Hematopoietic multipotent progenitor cell treated with erythropoietin and hydrocortisone succinate and interleukin-3 and kit ligand, for 4 days (in vitro differentiated cells): ENCODE results near the gene TSC2.

ENCODE experiments used
- DNase-seq: peaks from one replicate; pipeline ENCODE4 v3.0.0-alpha.2; 2015

TSC2 gene

GRCh38 chr16:2071454-2072202 lies 23.8 kb downstream of the TSC2 start:
- no peak for DNase-seq

DNA sequence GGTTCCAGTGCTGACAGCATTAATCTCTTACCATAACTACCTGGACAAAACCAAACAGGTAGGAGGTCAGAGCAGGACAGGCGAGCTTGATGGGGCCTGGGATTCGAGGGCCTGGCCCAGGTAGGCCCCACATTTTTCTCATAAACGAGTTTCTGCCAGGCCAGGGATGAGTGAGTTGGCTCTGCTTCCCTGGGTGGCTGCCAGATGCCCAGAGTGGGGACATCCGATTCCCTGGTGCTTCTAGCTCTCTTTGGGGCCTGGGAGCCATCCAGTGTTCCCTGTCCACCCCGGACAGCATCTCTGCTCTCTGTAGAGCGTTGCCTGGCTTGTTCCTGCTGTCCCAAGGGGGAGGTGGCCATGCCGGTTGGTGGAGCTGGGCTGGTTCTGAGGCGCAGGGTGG lies 25.1 kb downstream of the TSC2 start:
- no peak for DNase-seq

DNA sequence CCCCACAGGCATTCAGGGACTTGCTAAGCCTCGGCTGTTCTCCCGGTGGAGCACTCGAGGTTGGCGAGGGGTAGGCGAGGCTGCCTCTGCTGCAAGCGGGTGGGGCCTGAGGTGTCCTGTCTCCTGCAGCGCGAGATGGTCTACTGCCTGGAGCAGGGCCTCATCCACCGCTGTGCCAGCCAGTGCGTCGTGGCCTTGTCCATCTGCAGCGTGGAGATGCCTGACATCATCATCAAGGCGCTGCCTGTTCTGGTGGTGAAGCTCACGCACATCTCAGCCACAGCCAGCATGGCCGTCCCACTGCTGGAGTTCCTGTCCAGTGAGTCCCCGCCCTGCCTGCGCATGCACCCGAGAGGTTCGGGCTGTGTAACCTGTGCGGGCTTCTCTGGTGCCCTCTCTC lies 26.3 kb downstream of the TSC2 start:
- DNase-seq: no peak

DNA sequence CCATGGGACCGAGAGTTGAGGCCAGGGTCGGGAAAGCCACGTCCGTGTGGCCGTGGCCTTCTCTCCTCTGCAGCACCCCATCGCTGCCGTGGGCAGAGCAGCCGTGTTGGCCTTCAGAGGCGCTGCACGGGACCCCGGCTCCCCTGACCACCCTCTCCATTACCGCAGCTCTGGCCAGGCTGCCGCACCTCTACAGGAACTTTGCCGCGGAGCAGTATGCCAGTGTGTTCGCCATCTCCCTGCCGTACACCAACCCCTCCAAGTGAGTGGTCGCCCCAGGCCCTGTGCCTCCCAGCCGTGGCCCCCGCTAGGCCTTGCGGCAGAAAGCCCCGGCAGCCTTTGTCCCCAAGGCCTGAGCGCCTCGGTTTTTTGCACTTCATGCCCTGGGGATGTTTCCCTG lies 27.8 kb downstream of the TSC2 start:
- DNase-seq: no peak

DNA sequence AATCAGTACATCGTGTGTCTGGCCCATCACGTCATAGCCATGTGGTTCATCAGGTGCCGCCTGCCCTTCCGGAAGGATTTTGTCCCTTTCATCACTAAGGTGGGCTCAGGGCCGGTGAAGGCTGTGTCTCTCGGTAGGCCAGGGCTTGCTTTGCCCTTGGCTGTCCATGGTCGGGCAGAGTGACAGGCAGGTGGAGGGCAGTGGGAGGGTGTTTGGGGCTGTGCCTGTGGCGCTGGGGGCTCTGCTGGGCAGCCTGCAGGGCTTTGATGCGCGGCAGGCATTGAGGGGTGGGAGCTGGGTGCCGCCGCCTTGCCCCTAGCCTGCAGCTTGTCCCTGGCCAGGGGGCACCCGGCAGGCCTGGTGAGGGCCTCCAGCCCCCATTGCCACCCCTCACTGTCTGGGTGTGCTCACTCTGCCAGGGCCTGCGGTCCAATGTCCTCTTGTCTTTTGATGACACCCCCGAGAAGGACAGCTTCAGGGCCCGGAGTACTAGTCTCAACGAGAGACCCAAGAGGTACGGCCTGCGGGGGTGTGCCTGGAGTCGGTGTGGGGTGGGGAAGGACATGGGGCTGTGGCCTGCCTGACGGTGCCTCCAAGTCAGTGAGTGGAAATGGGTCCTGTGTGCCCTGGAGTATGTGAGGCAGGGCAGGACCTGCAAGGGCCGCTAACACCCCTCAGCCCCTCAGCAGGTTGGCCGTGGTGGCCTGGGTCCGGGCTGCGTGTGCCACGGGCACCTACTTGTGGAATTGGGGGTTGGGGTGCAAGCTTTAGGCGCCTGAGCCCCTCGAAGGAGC lies 28.5 kb downstream of the TSC2 start:
- DNase-seq: no peak

GRCh38 chr16:2077016-2077415 lies 29.2 kb downstream of the TSC2 start:
- DNase-seq: no peak

GRCh38 chr16:2077696-2078095 lies 29.9 kb downstream of the TSC2 start:
- no peak for DNase-seq

DNA sequence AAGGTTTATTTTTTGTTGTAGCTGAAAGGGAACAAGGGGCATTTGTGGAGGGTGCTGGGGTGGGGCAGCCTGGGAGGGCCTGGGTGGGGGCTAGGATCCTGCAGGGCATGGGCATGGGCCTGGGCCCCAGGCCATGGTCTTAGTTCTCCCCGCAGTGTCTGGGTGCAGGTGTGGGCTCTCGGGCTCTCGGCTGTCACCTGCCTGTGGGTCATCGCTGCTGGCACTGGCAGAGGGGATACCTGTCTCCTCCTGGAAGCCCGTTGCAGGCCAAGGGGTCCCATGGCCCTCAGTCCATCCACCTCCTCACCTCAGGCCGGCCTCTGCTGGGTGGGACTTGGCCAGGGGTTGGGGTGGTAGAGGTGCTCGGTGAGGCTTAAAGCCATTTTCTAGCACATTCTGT lies 30.3 kb downstream of the TSC2 start:
- DNase-seq: no peak

DNA sequence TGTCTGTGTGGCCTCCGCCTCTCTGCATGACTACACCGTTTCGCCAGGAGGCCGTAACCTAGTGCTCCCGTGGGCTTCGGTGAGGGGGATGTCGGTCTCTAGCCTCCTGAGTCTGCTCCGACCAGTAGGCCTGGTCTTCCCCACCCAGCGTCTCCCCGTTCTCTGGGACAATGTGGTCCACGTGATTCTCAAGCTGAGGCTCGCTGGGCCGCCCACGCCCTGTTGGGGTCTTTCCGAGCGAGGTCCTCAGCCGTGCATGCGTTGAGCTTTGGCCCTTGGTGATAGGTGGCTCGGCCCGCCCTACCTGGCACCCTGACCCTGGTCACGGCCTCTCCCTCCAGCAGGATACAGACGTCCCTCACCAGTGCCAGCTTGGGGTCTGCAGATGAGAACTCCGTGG lies 30.9 kb downstream of the TSC2 start:
- DNase-seq: no peak

DNA sequence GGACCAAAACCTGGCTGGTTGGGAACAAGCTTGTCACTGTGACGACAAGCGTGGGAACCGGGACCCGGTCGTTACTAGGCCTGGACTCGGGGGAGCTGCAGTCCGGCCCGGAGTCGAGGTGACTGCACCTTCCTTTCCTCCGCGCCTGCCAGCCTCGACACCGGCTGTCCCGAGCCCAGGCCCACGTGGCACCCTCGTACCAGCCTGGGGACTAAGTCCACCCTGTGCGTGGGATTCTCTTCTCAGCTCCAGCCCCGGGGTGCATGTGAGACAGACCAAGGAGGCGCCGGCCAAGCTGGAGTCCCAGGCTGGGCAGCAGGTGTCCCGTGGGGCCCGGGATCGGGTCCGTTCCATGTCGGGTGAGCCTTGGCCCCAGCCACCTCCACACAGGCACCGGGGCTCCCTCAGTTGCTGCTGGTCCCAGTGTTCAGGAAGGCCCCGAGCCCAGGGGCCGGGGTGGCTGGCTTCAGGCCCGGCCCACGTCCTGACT lies 31.6 kb downstream of the TSC2 start:
- no peak for DNase-seq

- no peak for DNase-seq
Observed at GRCh38 chr16:2079991-2080390, 32.2 kb downstream of the TSC2 start.

DNA sequence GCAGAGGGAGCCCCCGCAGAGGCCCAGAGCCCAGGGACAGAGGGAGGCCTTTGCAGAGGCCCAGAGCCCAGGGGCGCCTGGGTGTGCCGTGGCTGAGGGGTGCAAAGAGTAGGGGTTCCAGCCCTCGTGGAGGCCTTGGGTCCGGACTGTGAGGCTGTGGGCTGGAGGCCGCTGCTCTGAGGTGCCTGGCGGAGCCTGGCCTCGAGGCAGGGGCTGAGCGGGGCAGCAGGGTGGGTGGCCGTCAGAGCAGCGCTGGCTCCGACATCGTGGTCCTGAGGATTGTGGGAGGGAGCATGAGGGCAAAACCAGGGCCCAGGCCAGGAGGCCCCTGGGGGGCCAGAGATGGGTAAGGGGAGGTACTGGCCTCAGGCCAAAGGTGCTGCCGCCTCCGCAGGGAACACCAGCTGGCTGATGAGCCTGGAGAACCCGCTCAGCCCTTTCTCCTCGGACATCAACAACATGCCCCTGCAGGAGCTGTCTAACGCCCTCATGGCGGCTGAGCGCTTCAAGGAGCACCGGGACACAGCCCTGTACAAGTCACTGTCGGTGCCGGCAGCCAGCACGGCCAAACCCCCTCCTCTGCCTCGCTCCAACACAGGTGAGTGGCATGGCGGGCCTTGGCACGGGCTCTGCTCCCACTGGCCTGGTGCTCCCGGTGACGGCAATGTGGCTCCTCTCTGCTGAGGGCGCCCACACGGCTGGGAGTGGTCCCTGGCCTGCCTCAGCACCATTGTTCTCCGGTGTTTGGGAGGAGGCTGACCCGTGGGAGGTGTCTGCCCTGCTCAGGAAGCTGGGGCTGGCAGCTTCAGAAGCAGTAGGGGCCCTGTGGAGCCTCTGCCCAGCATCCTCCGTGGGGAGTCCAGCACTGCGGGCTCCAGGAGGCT lies 33.7 kb downstream of the TSC2 start:
- no peak for DNase-seq

DNA sequence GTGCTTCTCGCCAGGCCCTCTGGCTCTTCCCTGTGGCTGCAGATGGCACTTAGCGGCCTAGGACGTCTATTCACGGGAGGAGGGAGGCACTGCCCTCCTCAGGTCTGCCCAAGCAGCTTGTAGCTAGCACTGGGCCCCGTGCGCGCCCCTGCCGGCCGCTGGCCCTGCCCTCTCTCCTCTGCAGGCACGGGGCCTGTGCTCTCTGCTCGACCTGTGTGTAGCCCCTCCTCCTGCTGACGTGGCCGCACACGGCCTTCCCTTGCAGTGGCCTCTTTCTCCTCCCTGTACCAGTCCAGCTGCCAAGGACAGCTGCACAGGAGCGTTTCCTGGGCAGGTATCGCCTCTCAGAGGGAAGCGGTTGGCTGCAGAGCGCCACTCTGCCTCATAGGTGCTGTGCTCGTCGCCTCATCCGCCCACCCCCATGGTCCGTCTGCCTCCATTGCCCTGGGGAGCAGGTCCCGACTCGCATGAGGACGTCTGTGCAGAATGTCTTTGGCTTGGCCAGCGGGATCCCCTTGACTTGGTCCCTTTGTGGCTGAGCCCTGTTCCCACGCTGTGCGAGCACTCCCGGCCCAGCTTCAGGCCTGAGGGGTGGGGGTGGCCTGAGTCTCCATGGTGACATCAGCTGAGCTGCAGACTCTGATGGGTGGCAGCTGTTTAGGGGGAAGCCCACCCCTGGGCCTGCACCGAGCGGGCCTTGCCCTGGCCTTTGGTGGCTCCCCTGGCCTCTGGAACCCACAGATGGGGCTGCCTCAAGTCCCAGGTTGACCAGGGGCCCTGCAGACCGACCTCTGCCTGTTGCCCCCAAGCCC lies 34.6 kb downstream of the TSC2 start:
- no peak for DNase-seq

- DNase-seq: no peak
Observed at GRCh38 chr16:2082983-2083364, 35.2 kb downstream of the TSC2 start.

- DNase-seq: no peak
Observed at GRCh38 chr16:2083409-2083808, 35.6 kb downstream of the TSC2 start.

GRCh38 chr16:2083876-2084780 lies 36.3 kb downstream of the TSC2 start:
- DNase-seq: no peak

GRCh38 chr16:2084895-2085625 lies 37.3 kb downstream of the TSC2 start:
- no peak for DNase-seq

DNA sequence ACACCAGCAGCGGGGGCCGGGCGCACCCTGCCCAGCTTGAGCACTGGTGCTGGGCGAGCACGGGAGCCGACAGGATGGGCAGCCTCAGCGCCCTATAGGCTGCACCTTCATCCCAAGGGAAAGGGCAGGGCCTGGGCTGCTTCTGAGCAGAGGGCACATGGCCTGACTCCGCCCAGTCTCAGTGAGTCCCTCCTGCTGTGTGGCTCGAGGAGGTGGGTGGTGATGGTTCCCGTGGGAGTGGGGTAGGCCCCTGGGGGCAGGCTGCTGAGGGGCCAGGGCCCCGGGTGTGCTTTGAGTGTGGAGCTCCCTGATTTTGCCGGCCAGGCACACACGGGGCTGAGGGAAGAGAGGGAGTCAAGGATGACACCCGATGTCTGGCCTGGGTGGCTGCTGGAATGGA lies 37.9 kb downstream of the TSC2 start:
- DNase-seq: no peak

GRCh38 chr16:2086106-2086742 lies 38.4 kb downstream of the TSC2 start:
- DNase-seq: no peak
